ENCODE data around the gene RETREG3. TPM values are rescaled to one million over a fixed set of nuclear protein-coding genes. Genes with fewer than 3 reads are reported as not detected.
"Not testable (repeated sequence)": the region's sequence is repeated elsewhere in the genome, so short reads cannot be mapped to it uniquely, and the experiment has no call there.

RETREG3 gene
- polyA plus RNA-seq, 1 donor from 2014 or later, result 34.6 TPM

DNA sequence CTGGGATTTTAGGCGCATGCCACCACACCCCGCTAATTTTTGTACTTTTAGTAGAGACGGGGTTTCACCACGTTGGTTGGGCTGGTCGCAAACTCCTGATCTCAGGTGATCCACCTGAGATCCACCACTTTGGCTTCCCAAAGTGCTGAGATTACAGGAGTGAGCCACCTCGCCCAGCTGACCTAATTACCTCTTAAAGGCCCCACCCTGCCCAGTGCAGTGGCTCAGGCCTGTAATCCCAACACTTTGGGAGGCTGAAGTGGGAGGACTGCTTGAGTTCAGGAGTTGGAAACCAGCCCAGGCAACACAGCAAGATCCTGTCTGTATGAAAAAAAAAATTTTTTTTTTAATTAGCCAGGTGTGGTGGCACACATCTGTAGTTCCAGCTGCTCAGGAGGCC is 50.1 kb downstream of the RETREG3 start:
- Histone ChIP-seq H4K20me1 (ENCODE audit: insufficient read depth) (no peaks in the 10 kb centered on the region), H3K79me2 (replicated peaks; ENCODE audit: insufficient read depth, low read length) (peaks cover 10% of the 10 kb centered on the region), H3K27me3 (ENCODE audit: insufficient read depth, low read depth, low read length) (no peaks in the 10 kb centered on the region), H2AFZ (ENCODE audit: low read depth, low read length) (no peak overlapping the region), H3K9me3 (ENCODE audit: low read length) (no peaks in the 10 kb centered on the region), H3K4me2 (ENCODE audit: low read length) (no peak overlapping the region), H3K27ac (ENCODE audit: low read length) (no peak overlapping the region), H3K9me2 (ENCODE audit: insufficient read depth, low read length) (no peaks in the 10 kb centered on the region), H3K4me3 (ENCODE audit: low read length) (no peak overlapping the region), H3K36me3 (ENCODE audit: insufficient read depth, low read length) (no peaks in the 10 kb centered on the region), H3K9ac (ENCODE audit: low read length) (no peak overlapping the region), H3F3A (ENCODE audit: insufficient read depth, low read length, poor library complexity, severe bottlenecking) (no peaks in the 10 kb centered on the region)
- TF ChIP-seq RAD21 (conservative IDR thresholded peaks at IDR 0.05), result no peak
- TF ChIP-seq TAF1 (IDR thresholded peaks at IDR 0.05; ENCODE audit: low read depth), result no peak
- TF ChIP-seq MXI1 (conservative IDR thresholded peaks at IDR 0.05; ENCODE audit: poor library complexity, severe bottlenecking), result no peak
- TF ChIP-seq, protein P1, sequence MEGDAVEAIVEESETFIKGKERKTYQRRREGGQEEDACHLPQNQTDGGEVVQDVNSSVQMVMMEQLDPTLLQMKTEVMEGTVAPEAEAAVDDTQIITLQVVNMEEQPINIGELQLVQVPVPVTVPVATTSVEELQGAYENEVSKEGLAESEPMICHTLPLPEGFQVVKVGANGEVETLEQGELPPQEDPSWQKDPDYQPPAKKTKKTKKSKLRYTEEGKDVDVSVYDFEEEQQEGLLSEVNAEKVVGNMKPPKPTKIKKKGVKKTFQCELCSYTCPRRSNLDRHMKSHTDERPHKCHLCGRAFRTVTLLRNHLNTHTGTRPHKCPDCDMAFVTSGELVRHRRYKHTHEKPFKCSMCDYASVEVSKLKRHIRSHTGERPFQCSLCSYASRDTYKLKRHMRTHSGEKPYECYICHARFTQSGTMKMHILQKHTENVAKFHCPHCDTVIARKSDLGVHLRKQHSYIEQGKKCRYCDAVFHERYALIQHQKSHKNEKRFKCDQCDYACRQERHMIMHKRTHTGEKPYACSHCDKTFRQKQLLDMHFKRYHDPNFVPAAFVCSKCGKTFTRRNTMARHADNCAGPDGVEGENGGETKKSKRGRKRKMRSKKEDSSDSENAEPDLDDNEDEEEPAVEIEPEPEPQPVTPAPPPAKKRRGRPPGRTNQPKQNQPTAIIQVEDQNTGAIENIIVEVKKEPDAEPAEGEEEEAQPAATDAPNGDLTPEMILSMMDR (IDR thresholded peaks at IDR 0.05; ENCODE audit: poor library complexity, severe bottlenecking), result no peak
- TF ChIP-seq, protein P2, sequence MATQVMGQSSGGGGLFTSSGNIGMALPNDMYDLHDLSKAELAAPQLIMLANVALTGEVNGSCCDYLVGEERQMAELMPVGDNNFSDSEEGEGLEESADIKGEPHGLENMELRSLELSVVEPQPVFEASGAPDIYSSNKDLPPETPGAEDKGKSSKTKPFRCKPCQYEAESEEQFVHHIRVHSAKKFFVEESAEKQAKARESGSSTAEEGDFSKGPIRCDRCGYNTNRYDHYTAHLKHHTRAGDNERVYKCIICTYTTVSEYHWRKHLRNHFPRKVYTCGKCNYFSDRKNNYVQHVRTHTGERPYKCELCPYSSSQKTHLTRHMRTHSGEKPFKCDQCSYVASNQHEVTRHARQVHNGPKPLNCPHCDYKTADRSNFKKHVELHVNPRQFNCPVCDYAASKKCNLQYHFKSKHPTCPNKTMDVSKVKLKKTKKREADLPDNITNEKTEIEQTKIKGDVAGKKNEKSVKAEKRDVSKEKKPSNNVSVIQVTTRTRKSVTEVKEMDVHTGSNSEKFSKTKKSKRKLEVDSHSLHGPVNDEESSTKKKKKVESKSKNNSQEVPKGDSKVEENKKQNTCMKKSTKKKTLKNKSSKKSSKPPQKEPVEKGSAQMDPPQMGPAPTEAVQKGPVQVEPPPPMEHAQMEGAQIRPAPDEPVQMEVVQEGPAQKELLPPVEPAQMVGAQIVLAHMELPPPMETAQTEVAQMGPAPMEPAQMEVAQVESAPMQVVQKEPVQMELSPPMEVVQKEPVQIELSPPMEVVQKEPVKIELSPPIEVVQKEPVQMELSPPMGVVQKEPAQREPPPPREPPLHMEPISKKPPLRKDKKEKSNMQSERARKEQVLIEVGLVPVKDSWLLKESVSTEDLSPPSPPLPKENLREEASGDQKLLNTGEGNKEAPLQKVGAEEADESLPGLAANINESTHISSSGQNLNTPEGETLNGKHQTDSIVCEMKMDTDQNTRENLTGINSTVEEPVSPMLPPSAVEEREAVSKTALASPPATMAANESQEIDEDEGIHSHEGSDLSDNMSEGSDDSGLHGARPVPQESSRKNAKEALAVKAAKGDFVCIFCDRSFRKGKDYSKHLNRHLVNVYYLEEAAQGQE (IDR thresholded peaks at IDR 0.05; ENCODE audit: borderline replicate concordance), result no peak
- no peak for TF ChIP-seq EZH2 (IDR thresholded peaks at IDR 0.05; ENCODE audit: borderline replicate concordance, insufficient read depth, low read length, poor library complexity, severe bottlenecking)
- TF ChIP-seq POLR2AphosphoS5 (IDR thresholded peaks at IDR 0.05), result no peak
- no peak for TF ChIP-seq SMC3 (conservative IDR thresholded peaks at IDR 0.05; ENCODE audit: poor library complexity)

DNA sequence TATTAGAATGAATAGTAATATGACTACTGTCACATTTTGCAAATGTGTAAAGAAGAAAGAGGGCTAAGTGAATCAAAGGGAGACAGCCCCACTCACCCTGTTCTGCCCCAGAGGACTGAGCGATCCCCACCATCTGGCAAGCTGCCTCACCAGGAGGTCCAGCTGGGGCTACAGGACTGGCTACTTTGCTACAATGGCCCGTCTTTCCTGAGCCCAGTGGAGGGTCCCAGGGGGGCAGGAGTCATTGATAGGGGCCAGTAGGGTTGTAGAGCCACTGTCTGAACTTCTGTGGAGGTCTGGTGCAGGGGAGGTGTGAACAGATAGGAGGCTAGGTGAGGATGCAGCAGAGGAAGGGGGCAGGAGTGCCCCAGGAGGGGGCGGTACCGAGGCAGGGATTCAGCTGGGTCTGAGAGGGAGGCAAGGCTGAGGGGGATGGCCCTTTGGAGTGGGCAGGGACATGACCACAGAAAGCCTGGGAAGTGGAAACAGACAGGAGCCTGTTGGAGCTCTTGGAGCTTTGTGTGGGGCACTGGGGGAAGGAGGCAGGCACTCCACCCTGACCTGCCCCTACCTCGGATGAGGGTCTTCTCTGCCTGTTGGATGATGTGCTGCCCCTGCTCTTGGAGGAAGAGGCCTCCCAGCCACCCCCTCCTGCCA is 53.1 kb downstream of the RETREG3 start:
- H3K9me2 ChIP-seq (ENCODE audit: insufficient read depth, low read length); H3K9ac ChIP-seq (ENCODE audit: low read length); H3K4me2 ChIP-seq (ENCODE audit: low read length); H3K27me3 ChIP-seq (ENCODE audit: insufficient read depth, low read depth, low read length); H4K20me1 ChIP-seq (ENCODE audit: insufficient read depth); H3F3A ChIP-seq (ENCODE audit: insufficient read depth, low read length, poor library complexity, severe bottlenecking); H3K36me3 ChIP-seq (ENCODE audit: insufficient read depth, low read length); H3K9me3 ChIP-seq (ENCODE audit: low read length); H3K4me3 ChIP-seq (ENCODE audit: low read length); H2AFZ ChIP-seq (ENCODE audit: low read depth, low read length); H3K79me2 ChIP-seq (replicated peaks; ENCODE audit: insufficient read depth, low read length); H3K27ac ChIP-seq (ENCODE audit: low read length): not testable (repeated sequence)

DNA sequence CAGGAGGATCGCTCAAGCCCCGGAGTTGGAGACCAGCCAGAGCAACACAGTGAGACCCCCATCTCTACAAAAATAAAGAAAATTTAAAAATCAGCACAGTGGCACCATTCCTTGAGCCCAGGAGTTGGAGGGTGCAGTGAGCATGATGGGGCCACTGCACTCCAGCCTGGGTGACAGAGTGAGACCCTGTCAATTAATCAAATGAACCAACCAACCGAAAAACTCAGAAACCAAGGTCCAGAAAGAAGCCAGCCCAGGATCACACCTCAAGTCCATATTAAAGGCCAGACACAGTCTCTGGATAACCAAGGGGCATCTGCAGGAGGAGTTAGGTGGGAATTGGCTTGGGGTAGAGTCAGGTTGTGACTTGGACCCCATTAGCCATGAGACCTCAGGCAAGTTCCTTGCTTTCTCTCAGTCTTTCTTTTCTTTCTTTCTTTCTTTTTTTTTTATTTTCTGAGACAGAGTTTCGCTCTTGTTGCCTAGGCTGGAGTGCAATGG is 54.0 kb downstream of the RETREG3 start:
- H3K27ac ChIP-seq (ENCODE audit: low read length), result peak overlapping the region; percentile 84
- TF ChIP-seq, protein P1 (IDR thresholded peaks at IDR 0.05; ENCODE audit: poor library complexity, severe bottlenecking), result no peak
- TF ChIP-seq POLR2AphosphoS5 (IDR thresholded peaks at IDR 0.05) (no peak), TAF1 (IDR thresholded peaks at IDR 0.05; ENCODE audit: low read depth) (no peak), MXI1 (conservative IDR thresholded peaks at IDR 0.05; ENCODE audit: poor library complexity, severe bottlenecking) (no peak), RAD21 (conservative IDR thresholded peaks at IDR 0.05) (no peak), EP300 (conservative IDR thresholded peaks at IDR 0.05; ENCODE audit: poor library complexity, severe bottlenecking) (no peak), EZH2 (IDR thresholded peaks at IDR 0.05; ENCODE audit: borderline replicate concordance, insufficient read depth, low read length, poor library complexity, severe bottlenecking) (no peak), SMC3 (conservative IDR thresholded peaks at IDR 0.05; ENCODE audit: poor library complexity) (no peak)
- TF ChIP-seq, protein P2 (IDR thresholded peaks at IDR 0.05; ENCODE audit: borderline replicate concordance), result no peak
- H3K36me3 ChIP-seq (ENCODE audit: insufficient read depth, low read length), result no peaks in the 10 kb centered on the region
- peak overlapping the region; percentile 85 for H3K4me3 ChIP-seq (ENCODE audit: low read length)
- H3F3A ChIP-seq (ENCODE audit: insufficient read depth, low read length, poor library complexity, severe bottlenecking), result no peaks in the 10 kb centered on the region
- H3K4me2 ChIP-seq (ENCODE audit: low read length), result peak overlapping the region; percentile 98
- peak overlapping the region; percentile 92 for H3K9ac ChIP-seq (ENCODE audit: low read length)
- H3K9me2 ChIP-seq (ENCODE audit: insufficient read depth, low read length), result no peaks in the 10 kb centered on the region
- peak overlapping the region; percentile 77 for H2AFZ ChIP-seq (ENCODE audit: low read depth, low read length)
- H3K79me2 ChIP-seq (replicated peaks; ENCODE audit: insufficient read depth, low read length), result no peaks in the 10 kb centered on the region
- no peaks in the 10 kb centered on the region for H3K27me3 ChIP-seq (ENCODE audit: insufficient read depth, low read depth, low read length)
- H3K9me3 ChIP-seq (ENCODE audit: low read length), result no peaks in the 10 kb centered on the region
- no peaks in the 10 kb centered on the region for H4K20me1 ChIP-seq (ENCODE audit: insufficient read depth)

All from neural cell (in vitro differentiated cells).